Measurements from ENCODE around the gene FANCC. TPM values are rescaled to one million over a fixed set of nuclear protein-coding genes. Genes with fewer than 3 reads are reported as not detected.

The FANCC gene
- total RNA-seq, 4 donors from 2014 or later, result 7.7 to 27.8 (median 9.0) TPM

DNA sequence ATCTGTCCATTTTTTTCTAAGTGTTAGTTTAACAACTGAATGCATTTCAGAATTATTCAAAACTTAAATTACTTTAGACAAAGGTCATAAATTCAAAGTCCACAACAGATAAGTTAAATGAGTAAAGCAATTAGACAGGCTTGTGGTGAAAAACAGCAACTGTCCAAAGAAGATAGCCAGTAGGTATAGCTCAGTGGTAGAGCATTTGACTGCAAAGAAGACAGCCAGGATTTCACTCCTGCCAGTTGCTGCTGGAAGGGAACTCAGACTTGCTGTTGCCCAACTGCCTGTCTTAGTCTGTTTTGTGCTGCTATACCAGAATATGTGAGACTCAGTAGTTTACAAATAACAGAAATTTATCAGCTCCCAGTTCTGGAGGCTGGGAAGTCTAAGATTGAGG lies 10.0 kb downstream of the FANCC start:
- Histone ChIP-seq H3K27ac (no peak overlapping the region), H3K4me3 (no peak overlapping the region), H3K36me3 (no peaks in the 10 kb centered on the region), H3K27me3 (no peaks in the 10 kb centered on the region), H3K9me3 (no peaks in the 10 kb centered on the region), H3K4me1 (peaks cover 3% of the 10 kb centered on the region)
- no peak for DNase-seq (ENCODE audit: low spot score in 2 of 2)
- TF ChIP-seq POLR2AphosphoS5 (IDR thresholded peaks at IDR 0.05) (no peak), POLR2A (IDR thresholded peaks at IDR 0.05) (no peak), EP300 (IDR thresholded peaks at IDR 0.05) (no peak)
- TF ChIP-seq, protein P1, sequence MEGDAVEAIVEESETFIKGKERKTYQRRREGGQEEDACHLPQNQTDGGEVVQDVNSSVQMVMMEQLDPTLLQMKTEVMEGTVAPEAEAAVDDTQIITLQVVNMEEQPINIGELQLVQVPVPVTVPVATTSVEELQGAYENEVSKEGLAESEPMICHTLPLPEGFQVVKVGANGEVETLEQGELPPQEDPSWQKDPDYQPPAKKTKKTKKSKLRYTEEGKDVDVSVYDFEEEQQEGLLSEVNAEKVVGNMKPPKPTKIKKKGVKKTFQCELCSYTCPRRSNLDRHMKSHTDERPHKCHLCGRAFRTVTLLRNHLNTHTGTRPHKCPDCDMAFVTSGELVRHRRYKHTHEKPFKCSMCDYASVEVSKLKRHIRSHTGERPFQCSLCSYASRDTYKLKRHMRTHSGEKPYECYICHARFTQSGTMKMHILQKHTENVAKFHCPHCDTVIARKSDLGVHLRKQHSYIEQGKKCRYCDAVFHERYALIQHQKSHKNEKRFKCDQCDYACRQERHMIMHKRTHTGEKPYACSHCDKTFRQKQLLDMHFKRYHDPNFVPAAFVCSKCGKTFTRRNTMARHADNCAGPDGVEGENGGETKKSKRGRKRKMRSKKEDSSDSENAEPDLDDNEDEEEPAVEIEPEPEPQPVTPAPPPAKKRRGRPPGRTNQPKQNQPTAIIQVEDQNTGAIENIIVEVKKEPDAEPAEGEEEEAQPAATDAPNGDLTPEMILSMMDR (IDR thresholded peaks at IDR 0.05), result no peak

DNA sequence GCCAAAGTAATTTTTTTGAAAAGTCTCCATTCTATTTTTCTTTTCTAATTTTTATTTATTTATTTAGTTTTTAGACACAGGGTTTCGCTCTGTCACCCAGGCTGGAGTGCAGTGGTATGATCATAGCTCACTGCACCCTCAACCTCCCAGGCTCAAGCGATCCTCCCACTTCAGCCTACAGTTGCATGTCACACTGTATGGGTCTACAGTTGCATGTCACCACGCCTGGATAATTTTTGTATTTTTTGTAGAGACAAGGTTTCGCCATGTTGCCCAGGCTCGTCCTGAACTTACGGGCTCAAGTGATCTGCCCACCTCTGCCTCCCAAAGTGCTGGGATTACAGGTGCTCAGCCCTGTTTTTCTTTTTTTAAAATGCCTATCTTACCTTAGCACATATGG lies 10.7 kb downstream of the FANCC start:
- no peak for TF ChIP-seq POLR2AphosphoS5 (IDR thresholded peaks at IDR 0.05)
- no peak for TF ChIP-seq EP300 (IDR thresholded peaks at IDR 0.05)
- TF ChIP-seq POLR2A (IDR thresholded peaks at IDR 0.05), result no peak
- TF ChIP-seq, protein P1 (IDR thresholded peaks at IDR 0.05), result no peak
- no peak for DNase-seq (ENCODE audit: low spot score in 2 of 2)
- Histone ChIP-seq H3K27me3 (no peaks in the 10 kb centered on the region), H3K36me3 (no peaks in the 10 kb centered on the region), H3K4me1 (peaks cover 3% of the 10 kb centered on the region), H3K9me3 (no peaks in the 10 kb centered on the region), H3K4me3 (no peak overlapping the region), H3K27ac (no peak overlapping the region)
- 100% methylated on average over 6 of the region's 6 CpGs for WGBS

DNA sequence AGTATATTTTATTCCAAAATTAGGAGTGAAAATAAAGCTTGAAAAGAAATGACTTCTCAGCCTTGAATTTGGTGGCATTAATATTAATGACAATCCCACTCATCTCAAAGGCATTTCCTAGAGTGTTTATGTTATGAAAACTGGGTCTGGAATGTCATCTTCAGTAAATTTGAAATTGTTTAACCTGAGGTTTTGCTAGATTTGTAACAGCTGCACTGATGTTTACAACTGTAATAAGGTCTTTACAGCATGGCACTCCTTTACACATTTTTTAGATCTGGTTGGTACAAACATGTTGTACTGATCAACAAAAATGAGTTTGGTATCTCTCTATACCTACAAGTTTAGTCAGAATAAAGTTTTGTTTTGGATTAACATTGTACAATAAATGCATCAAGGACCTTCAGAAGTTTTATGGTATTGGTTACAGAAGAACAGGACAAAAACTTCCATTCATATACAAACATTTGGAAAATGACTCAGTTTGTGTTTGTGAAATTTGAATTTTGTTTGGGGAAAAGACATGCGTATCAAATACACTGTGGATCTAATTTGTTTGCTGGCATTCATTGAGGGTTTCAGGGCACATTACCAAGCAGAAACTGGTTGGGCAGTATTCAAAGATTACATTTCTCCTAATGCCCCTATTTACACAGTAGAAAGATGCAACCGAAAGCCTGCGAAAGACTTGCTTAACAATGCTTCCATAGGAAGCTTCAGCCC lies 11.6 kb downstream of the FANCC start:
- H3K9me3 ChIP-seq, result no peaks in the 10 kb centered on the region

DNA sequence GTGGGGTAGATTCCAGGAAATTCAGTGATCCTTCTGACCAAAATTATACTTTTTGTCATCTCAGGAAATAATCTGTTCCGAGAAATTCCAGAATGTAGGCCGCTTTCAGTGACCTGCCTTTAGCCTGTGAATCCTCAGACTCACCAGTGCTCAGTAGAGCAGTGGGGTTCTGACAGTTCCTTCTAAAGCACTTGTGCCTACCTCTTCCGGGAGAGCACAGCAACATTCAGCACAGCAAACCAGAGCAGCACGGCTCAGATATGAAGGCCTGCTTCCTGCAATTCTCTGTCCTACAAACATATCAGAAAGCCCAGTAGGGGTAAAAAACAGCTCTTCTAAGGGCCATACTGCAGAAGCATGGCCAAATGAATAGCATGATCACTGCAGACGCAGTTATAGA lies 15.0 kb downstream of the FANCC start:
- no peak overlapping the region for H3K27ac ChIP-seq
- 89% methylated on average over 5 of the region's 5 CpGs for WGBS
- DNase-seq (ENCODE audit: low spot score in 2 of 2), result no peak
- no peaks in the 10 kb centered on the region for H3K9me3 ChIP-seq
- no peaks in the 10 kb centered on the region for H3K36me3 ChIP-seq
- no peaks in the 10 kb centered on the region for H3K27me3 ChIP-seq
- H3K4me3 ChIP-seq, result no peak overlapping the region
- peaks cover 3% of the 10 kb centered on the region for H3K4me1 ChIP-seq
- TF ChIP-seq EP300 (IDR thresholded peaks at IDR 0.05), result no peak
- TF ChIP-seq POLR2AphosphoS5 (IDR thresholded peaks at IDR 0.05), result no peak
- TF ChIP-seq, protein P1 (IDR thresholded peaks at IDR 0.05), result no peak
- TF ChIP-seq POLR2A (IDR thresholded peaks at IDR 0.05), result no peak

More for the DNA sequence above, 11.6 kb downstream of the FANCC start:
- Histone ChIP-seq H3K27me3 (no peaks in the 10 kb centered on the region), H3K27ac (no peak overlapping the region), H3K36me3 (no peaks in the 10 kb centered on the region), H3K4me3 (no peak overlapping the region), H3K4me1 (peaks cover 3% of the 10 kb centered on the region)
- 58% methylated on average over 3 of the region's 3 CpGs for WGBS
- DNase-seq (ENCODE audit: low spot score in 2 of 2), result no peak
- TF ChIP-seq POLR2A (IDR thresholded peaks at IDR 0.05), result no peak

DNA sequence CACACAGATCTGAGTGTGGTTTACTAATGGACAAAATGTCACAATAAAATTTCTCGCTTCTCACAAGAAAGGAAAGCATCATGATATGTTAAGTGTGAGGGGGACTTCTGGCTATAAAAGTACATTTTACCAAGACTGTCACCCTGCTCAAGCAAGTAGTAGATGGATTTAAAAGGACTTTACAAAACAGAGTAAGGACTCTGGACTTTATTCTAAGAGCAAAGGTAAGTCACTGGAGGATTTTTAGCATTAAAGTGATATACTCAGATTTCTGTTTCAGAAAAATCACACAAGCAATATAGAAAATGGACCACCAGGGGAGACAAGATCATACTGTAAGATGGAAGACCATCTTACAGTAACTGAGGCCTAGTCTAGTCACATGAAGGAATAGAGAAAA lies 19.7 kb downstream of the FANCC start:
- Histone ChIP-seq H3K27ac (no peak overlapping the region), H3K4me3 (no peak overlapping the region), H3K36me3 (no peaks in the 10 kb centered on the region), H3K4me1 (no peaks in the 10 kb centered on the region), H3K27me3 (no peaks in the 10 kb centered on the region), H3K9me3 (no peaks in the 10 kb centered on the region)
- DNase-seq (ENCODE audit: low spot score in 2 of 2), result no peak
- 95% methylated on average over 1 of the region's 1 CpG for WGBS
- TF ChIP-seq POLR2AphosphoS5 (IDR thresholded peaks at IDR 0.05), result no peak
- TF ChIP-seq EP300 (IDR thresholded peaks at IDR 0.05), result no peak
- TF ChIP-seq POLR2A (IDR thresholded peaks at IDR 0.05), result no peak
- TF ChIP-seq, protein P1 (IDR thresholded peaks at IDR 0.05), result no peak

DNA sequence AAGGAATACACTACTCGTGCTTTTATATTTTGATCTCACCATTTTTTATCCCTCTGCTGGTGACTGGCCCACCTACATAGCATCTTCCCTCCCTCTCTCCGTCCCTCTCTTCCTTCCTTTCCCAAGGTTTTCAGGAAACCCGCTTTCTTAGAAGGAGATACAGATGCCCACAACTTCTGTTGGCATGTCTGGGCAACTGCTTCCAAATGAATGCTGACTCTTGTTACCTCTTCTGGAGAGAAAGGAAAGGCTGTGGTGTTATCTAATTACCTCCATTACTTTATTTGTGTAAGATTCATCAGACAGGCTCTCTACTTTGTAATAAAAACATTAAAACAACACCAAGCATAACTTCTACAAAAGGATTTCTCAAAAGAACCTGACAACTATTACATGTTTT lies 20.2 kb downstream of the FANCC start:
- Histone ChIP-seq H3K4me3 (no peak overlapping the region), H3K27me3 (no peaks in the 10 kb centered on the region), H3K27ac (no peak overlapping the region), H3K9me3 (no peaks in the 10 kb centered on the region), H3K36me3 (no peaks in the 10 kb centered on the region), H3K4me1 (no peaks in the 10 kb centered on the region)
- 81% methylated on average over 3 of the region's 3 CpGs for WGBS
- DNase-seq (ENCODE audit: low spot score in 2 of 2), result no peak
- TF ChIP-seq, protein P1 (IDR thresholded peaks at IDR 0.05), result no peak
- TF ChIP-seq POLR2A (IDR thresholded peaks at IDR 0.05), result no peak
- no peak for TF ChIP-seq EP300 (IDR thresholded peaks at IDR 0.05)
- no peak for TF ChIP-seq POLR2AphosphoS5 (IDR thresholded peaks at IDR 0.05)
